OCI-LY3 (cell line): ENCODE results near the gene LUZP2.

ENCODE experiments used
- H2AFZ ChIP-seq: fragments of 200-600, 300-600 bp; shearing (Covaris generic); 2 replicates; pipeline ENCODE4 v1.6.0; 2014; ENCODE audit warnings: antibody characterized with exemption, low read depth, low read length
- H3K27ac ChIP-seq: fragments of 200-600, 300-600 bp; sonication (generic); 2 replicates; pipeline ENCODE4 v1.5.1; 2014; ENCODE audit warnings: mild to moderate bottlenecking, low read length, moderate library complexity, mixed read lengths
- H3K27me3 ChIP-seq: fragments of 200-600, 300-600 bp; sonication (generic); 2 replicates; pipeline ENCODE4 v1.6.1; 2014; ENCODE audit warnings: low read depth, low read length, mixed read lengths
- H3K36me3 ChIP-seq: fragments of 200-600, 300-600 bp; sonication (generic); replicated peaks from 2 replicates; pipeline ENCODE3; 2014; ENCODE audit warnings: low read depth, low read length, mixed read lengths
- H3K4me1 ChIP-seq: fragments of 300-600, 200-600 bp; sonication (generic); 2 replicates; pipeline ENCODE4 v1.6.1; 2014; ENCODE audit warnings: low read length, mixed read lengths
- H3K4me2 ChIP-seq: fragments of 200-600, 300-600 bp; sonication (generic); 2 replicates; pipeline ENCODE4 v1.6.1; 2014; ENCODE audit warnings: low read length, mixed read lengths
- H3K4me3 ChIP-seq: fragments of 300-600, 200-600 bp; sonication (generic); 2 replicates; pipeline ENCODE4 v1.5.1; 2014; ENCODE audit warnings: antibody characterized with exemption, mild to moderate bottlenecking, low read length, moderate library complexity
- H3K79me2 ChIP-seq: fragments of 300-600, 200-600 bp; shearing (Covaris generic); 2 replicates; pipeline ENCODE4 v1.6.1; 2014; ENCODE audit warnings: mild to moderate bottlenecking, low read length, mixed read lengths
- H3K9ac ChIP-seq: fragments of 300-600, 200-600 bp; shearing (Covaris generic); 2 replicates; pipeline ENCODE4 v1.6.0; 2014; ENCODE audit warnings: mild to moderate bottlenecking, low read length, moderate library complexity
- H3K9me3 ChIP-seq: fragments of 200-600, 300-600 bp; shearing (Covaris generic); 2 replicates; pipeline ENCODE4 v1.6.1; 2014; ENCODE audit warnings: low read length, mixed read lengths; ENCODE audit not compliant: insufficient read depth
- H4K20me1 ChIP-seq: fragments of 200-600, 300-600 bp; sonication (generic); 2 replicates; pipeline ENCODE4 v1.6.1; 2016; ENCODE audit warnings: low read length, mixed read lengths; ENCODE audit not compliant: insufficient read depth
- CTCF ChIP-seq: fragments of 200-600, 300-600 bp; sonication (generic); IDR thresholded peaks from 2 replicates; pipeline ENCODE4 v1.5.1; 2014; ENCODE audit warnings: antibody characterized with exemption, low read length, low read depth
- EZH2phosphoT487 ChIP-seq: fragments of 200-600 bp; shearing (Covaris generic); IDR thresholded peaks from 2 replicates; pipeline ENCODE4 v1.6.1; 2018; ENCODE audit warnings: antibody characterized with exemption, mixed run types, low read depth

LUZP2 gene

DNA sequence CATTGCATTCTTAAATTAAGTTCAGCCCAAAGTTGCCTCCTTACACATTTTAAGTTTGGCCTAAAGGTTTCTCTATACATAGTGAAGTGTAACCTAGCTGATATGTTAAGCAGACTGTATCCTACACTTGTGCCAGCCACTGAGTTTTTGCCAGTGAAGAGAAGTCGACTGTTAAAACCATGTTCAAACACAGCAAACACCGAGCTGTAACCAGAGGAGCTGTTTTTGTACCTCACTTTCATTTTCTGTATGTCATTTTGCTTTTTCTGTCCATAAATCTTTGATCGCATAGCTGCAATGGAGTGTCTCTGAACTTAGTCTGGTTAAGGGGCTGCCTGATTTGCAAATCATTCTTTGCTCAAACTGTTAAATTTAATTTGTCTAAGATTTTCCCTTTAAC lies 403.7 kb downstream of the LUZP2 start:
- no peaks in the 10 kb centered on the region for H3K36me3 ChIP-seq
- no peak overlapping the region for H3K9ac ChIP-seq
- H3K27ac ChIP-seq: no peak overlapping the region
- H3K79me2 ChIP-seq: no peaks in the 10 kb centered on the region
- H3K9me3 ChIP-seq: no peaks in the 10 kb centered on the region
- H3K4me1 ChIP-seq: 0 out of 2 replicates have a peak, but pooled peaks cover 2% of the 10 kb centered on the region
- peak overlapping the region; percentile 42 for H3K4me2 ChIP-seq
- no peaks in the 10 kb centered on the region for H3K27me3 ChIP-seq
- no peak for TF ChIP-seq CTCF
- TF ChIP-seq EZH2phosphoT487: no peak
- peak overlapping the region; percentile 32 for H3K4me3 ChIP-seq
- no peaks in the 10 kb centered on the region for H4K20me1 ChIP-seq
- peak overlapping the region; percentile 47 for H2AFZ ChIP-seq

DNA sequence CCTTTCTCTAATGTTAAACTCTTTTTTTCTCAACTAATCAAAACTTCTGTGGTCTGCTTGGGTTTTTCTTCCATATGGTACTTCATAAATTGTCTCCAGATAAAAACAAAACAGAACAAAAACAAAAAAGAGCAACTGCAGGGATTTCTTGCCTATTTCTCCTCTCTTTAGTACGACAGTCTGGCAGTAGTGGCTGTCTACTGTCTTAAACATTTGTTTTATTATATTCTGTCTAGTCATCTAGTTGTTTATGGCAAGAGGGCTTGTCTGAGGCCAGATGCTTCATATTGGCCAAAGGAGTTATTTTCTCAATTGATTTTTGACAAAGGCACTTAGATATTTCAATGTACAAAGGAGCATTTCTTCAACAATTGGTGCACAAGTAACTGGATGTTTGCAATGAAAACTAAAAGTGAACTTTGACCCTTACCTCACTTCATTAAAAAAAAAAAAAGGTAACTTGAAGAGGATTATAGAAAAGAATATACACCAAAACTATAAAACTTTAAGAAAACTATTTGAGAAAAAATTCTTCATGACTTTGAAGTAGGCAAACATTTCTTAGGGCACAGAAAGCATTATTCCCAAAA lies 404.2 kb downstream of the LUZP2 start:
- Histone ChIP-seq H3K9ac (no peak overlapping the region), H3K9me3 (no peaks in the 10 kb centered on the region), H4K20me1 (no peaks in the 10 kb centered on the region), H3K4me3 (peak overlapping the region; percentile 32), H2AFZ (peak overlapping the region; percentile 47), H3K27ac (no peak overlapping the region), H3K36me3 (no peaks in the 10 kb centered on the region), H3K79me2 (no peaks in the 10 kb centered on the region), H3K4me1 (0 out of 2 replicates have a peak, but pooled peaks cover 2% of the 10 kb centered on the region), H3K4me2 (peak overlapping the region; percentile 42), H3K27me3 (no peaks in the 10 kb centered on the region)
- no peak for TF ChIP-seq EZH2phosphoT487
- no peak for TF ChIP-seq CTCF

DNA sequence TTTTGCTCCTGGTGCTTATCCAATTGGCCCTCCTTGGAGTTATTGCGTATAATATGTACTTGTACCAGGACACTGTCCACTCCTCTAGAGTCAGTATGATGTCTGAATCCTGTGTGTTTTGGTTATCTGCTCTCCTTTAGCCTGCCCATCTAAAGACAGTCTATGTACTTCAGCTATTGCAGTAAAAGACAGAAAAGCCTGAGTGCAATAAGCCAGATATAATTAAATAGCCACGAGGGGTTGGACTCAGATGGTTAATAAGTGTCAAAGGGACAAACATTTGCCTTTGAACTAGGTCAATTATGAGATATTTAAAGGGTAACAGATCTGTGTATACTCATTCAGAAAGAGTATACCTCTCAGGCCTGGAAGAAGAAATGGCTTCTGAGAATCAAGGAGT lies 406.7 kb downstream of the LUZP2 start:
- Histone ChIP-seq H3K4me2 (no peak overlapping the region), H3K27me3 (no peaks in the 10 kb centered on the region), H3K9ac (no peak overlapping the region), H2AFZ (no peak overlapping the region), H3K4me3 (no peak overlapping the region), H3K27ac (no peak overlapping the region), H3K4me1 (0 out of 2 replicates have a peak, but pooled peaks cover 2% of the 10 kb centered on the region), H3K9me3 (no peaks in the 10 kb centered on the region), H3K79me2 (no peaks in the 10 kb centered on the region), H4K20me1 (no peaks in the 10 kb centered on the region), H3K36me3 (no peaks in the 10 kb centered on the region)
- TF ChIP-seq CTCF (no peak), EZH2phosphoT487 (no peak)

GRCh38 chr11:24925091-24925490 lies 428.2 kb downstream of the LUZP2 start:
- TF ChIP-seq EZH2phosphoT487: no peak
- no peaks in the 10 kb centered on the region for H3K36me3 ChIP-seq
- H3K27ac ChIP-seq: no peak overlapping the region
- no peak overlapping the region for H2AFZ ChIP-seq
- no peaks in the 10 kb centered on the region for H3K9me3 ChIP-seq
- no peak overlapping the region for H3K9ac ChIP-seq
- H3K79me2 ChIP-seq: no peaks in the 10 kb centered on the region
- no peaks in the 10 kb centered on the region for H3K4me1 ChIP-seq
- H3K27me3 ChIP-seq: no peaks in the 10 kb centered on the region
- H3K4me2 ChIP-seq: no peak overlapping the region
- no peaks in the 10 kb centered on the region for H4K20me1 ChIP-seq
- no peak overlapping the region for H3K4me3 ChIP-seq
